GM23338 (cell line): ENCODE measurements around the gene NLRP1. TPM values are rescaled to one million over a fixed set of nuclear protein-coding genes. Genes with fewer than 3 reads are reported as not detected.

ENCODE experiments used
- ATAC-seq: fragments of 200-7000 bp; cut with Tn5 transposase; 3 replicates; pipeline ENCODE4 v1.9.1; 2020
- DNase-seq: peaks from one replicate; pipeline ENCODE4 v3.0.0-alpha.2; 2015; ENCODE audit warnings: low spot score
- H2AFZ ChIP-seq: fragments of 200-600 bp; sonication (generic); 2 replicates; pipeline ENCODE4 v1.8.0; 2016; ENCODE audit warnings: antibody characterized with exemption, mild to moderate bottlenecking, moderate library complexity
- H3F3A ChIP-seq: fragments of 200-600 bp; sonication (generic); replicated peaks from 2 replicates; pipeline ENCODE4 v1.8.0; 2017; ENCODE audit warnings: antibody characterized with exemption, mixed run types, low read depth
- H3K27ac ChIP-seq: fragments of 200-600 bp; sonication (generic); 2 replicates; pipeline ENCODE4 v1.6.1; 2016; ENCODE audit warnings: low read depth
- H3K27me3 ChIP-seq: fragments of 200-600 bp; sonication (generic); 2 replicates; pipeline ENCODE4 v1.8.0; 2016; ENCODE audit warnings: mild to moderate bottlenecking, mixed run types, moderate library complexity; ENCODE audit not compliant: insufficient read depth
- H3K36me3 ChIP-seq: fragments of 200-600 bp; sonication (generic); 2 replicates; pipeline ENCODE4 v1.8.0; 2016; ENCODE audit warnings: mild to moderate bottlenecking; ENCODE audit not compliant: insufficient read depth
- H3K4me1 ChIP-seq: fragments of 200-600 bp; sonication (generic); 2 replicates; pipeline ENCODE4 v1.8.0; 2016; ENCODE audit warnings: mild to moderate bottlenecking, moderate library complexity; ENCODE audit not compliant: insufficient read depth
- H3K4me2 ChIP-seq: fragments of 200-600 bp; sonication (generic); 2 replicates; pipeline ENCODE4 v1.7.1; 2017; ENCODE audit warnings: mixed run types
- H3K4me3 ChIP-seq: fragments of 200-600 bp; sonication (generic); 2 replicates; pipeline ENCODE4 v1.6.1; 2016; ENCODE audit warnings: mixed run types
- H3K79me2 ChIP-seq: fragments of 200-600 bp; sonication (generic); replicated peaks from 2 replicates; pipeline ENCODE4 v1.8.0; 2017; ENCODE audit warnings: mild to moderate bottlenecking; ENCODE audit not compliant: insufficient read depth
- H3K9me2 ChIP-seq: fragments of 200-600 bp; sonication (generic); 2 replicates; pipeline ENCODE4 v1.8.0; 2017; ENCODE audit not compliant: insufficient read depth
- H4K20me1 ChIP-seq: fragments of 200-600 bp; sonication (generic); replicated peaks from 2 replicates; pipeline ENCODE4 v1.8.0; 2017; ENCODE audit warnings: mild to moderate bottlenecking; ENCODE audit not compliant: insufficient read depth
- H3K27ac Mint-ChIP-seq: 2 replicates; pipeline ENCODE4 v1.8.0; 2020; ENCODE audit warnings: inconsistent platforms, mild to moderate bottlenecking, moderate library complexity, mixed read lengths
- H3K27me3 Mint-ChIP-seq: 3 replicates; pipeline ENCODE4 v1.8.0; 2022; ENCODE audit warnings: low read depth, mild to moderate bottlenecking, moderate library complexity, mixed read lengths, inconsistent platforms; ENCODE audit not compliant: insufficient read depth, poor library complexity
- H3K36me3 Mint-ChIP-seq: 3 replicates; pipeline ENCODE4 v1.8.0; 2021; ENCODE audit warnings: low read depth, mild to moderate bottlenecking, inconsistent platforms, moderate library complexity, mixed read lengths
- H3K4me1 Mint-ChIP-seq: 3 replicates; pipeline ENCODE4 v1.8.0; 2020; ENCODE audit warnings: mild to moderate bottlenecking, inconsistent platforms, mixed read lengths
- H3K4me3 Mint-ChIP-seq: 3 replicates; pipeline ENCODE4 v1.8.0; 2021; ENCODE audit warnings: moderate library complexity, mild to moderate bottlenecking, inconsistent platforms, mixed read lengths
- H3K9me3 Mint-ChIP-seq: 3 replicates; pipeline ENCODE4 v1.8.0; 2020; ENCODE audit warnings: moderate library complexity, mild to moderate bottlenecking, inconsistent platforms, mixed read lengths
- CREB1 ChIP-seq: fragments of 250-450 bp; sonication (Bioruptor Pico); IDR thresholded peaks from 2 replicates; pipeline ENCODE4 v1.5.0; 2020; ENCODE audit warnings: low read depth, mild to moderate bottlenecking, moderate library complexity
- CTCF ChIP-seq, 2 experiments: fragments of 200-600 bp in 1 of 2; sonication (generic) in 1 of 2; conservative IDR thresholded peaks; 2 replicates each; pipeline versions ENCODE4 v1.5.1 to v1.6.1; 2016 to 2017; ENCODE audit warnings: antibody characterized with exemption in 2 of 2, low read depth in 2 of 2, mild to moderate bottlenecking in 2 of 2, moderate library complexity in 1 of 2
- ETS1 ChIP-seq: IDR thresholded peaks from 2 replicates; pipeline ENCODE4 v1.6.1; 2016; ENCODE audit warnings: antibody characterized with exemption
- EZH2 ChIP-seq: fragments of 200-600 bp; sonication (generic); IDR thresholded peaks from one replicate; pipeline ENCODE4 v1.8.0; 2017; ENCODE audit warnings: antibody characterized with exemption, mild to moderate bottlenecking, low read depth; ENCODE audit not compliant: unreplicated experiment
- EZH2phosphoT487 ChIP-seq: fragments of 200-600 bp; sonication (generic); IDR thresholded peaks from one replicate; pipeline ENCODE4 v1.8.1; 2018; ENCODE audit warnings: antibody characterized with exemption; ENCODE audit not compliant: unreplicated experiment
- JUNB ChIP-seq: IDR thresholded peaks from one replicate; pipeline ENCODE4 v1.6.1; 2016; ENCODE audit warnings: antibody characterized with exemption; ENCODE audit not compliant: unreplicated experiment
- NANOG ChIP-seq: IDR thresholded peaks from 2 replicates; pipeline ENCODE4 v1.6.1; 2016; ENCODE audit warnings: antibody characterized with exemption, borderline replicate concordance
- POLR2AphosphoS5 ChIP-seq: IDR thresholded peaks from 2 replicates; pipeline ENCODE4 v1.6.1; 2016; ENCODE audit warnings: antibody characterized with exemption, low read depth
- REST ChIP-seq: IDR thresholded peaks from one replicate; pipeline ENCODE4 v1.6.1; 2018; ENCODE audit warnings: antibody characterized with exemption; ENCODE audit not compliant: unreplicated experiment
- STAT1 ChIP-seq: IDR thresholded peaks from one replicate; pipeline ENCODE4 v1.6.1; 2016; ENCODE audit warnings: antibody characterized with exemption; ENCODE audit not compliant: unreplicated experiment
- ZNF114 ChIP-seq: fragments of 250-450 bp; sonication (Bioruptor Pico); IDR thresholded peaks from 2 replicates; pipeline ENCODE4 v1.5.0; 2020; ENCODE audit warnings: mild to moderate bottlenecking, moderate library complexity
- ZNF331 ChIP-seq: fragments of 250-450 bp; sonication (Bioruptor Pico); IDR thresholded peaks from 2 replicates; pipeline ENCODE4 v1.5.0; 2020; ENCODE audit warnings: low read depth, mild to moderate bottlenecking, moderate library complexity
- ZNF462 ChIP-seq: fragments of 250-450 bp; sonication (Bioruptor Pico); IDR thresholded peaks from 2 replicates; pipeline ENCODE4 v1.5.0; 2020; ENCODE audit warnings: mild to moderate bottlenecking, moderate library complexity
- polyA plus RNA-seq: library from polyadenylated mRNA; unstranded; fragments of >200 nt; fragmentation: Nextera tagmentation; extraction: Ambion mirVana; gene quantifications from 2 replicates; pipeline ENCODE4 v1.2.1, GENCODE V29; 2016
- total RNA-seq: library from RNA; depleted of rRNA; stranded (reverse); fragments of >200 nt; shearing (Covaris generic); gene quantifications from 2 replicates; pipeline ENCODE4 v1.2.3, GENCODE V29; 2014

The NLRP1 gene
- total and polyA plus RNA-seq, 2 experiments from 2014 or later = 7.6 to 16.2 TPM

GRCh38 chr17:5562661-5563360 is 21.5 kb downstream of the NLRP1 start:
- H3K79me2 ChIP-seq = no peaks in the 10 kb centered on the region
- Mint-ChIP-seq H3K4me1 (no peaks in the 10 kb centered on the region), H3K27ac (no peak overlapping the region), H3K4me3 (no peak overlapping the region), H3K27me3 (peaks cover 14% of the 10 kb centered on the region), H3K36me3 (no peaks in the 10 kb centered on the region), H3K9me3 (no peaks in the 10 kb centered on the region)
- no peak overlapping the region for H2AFZ ChIP-seq
- no peaks in the 10 kb centered on the region for H3K4me1 ChIP-seq
- no peak overlapping the region for H3K27ac ChIP-seq
- H3K4me2 ChIP-seq = no peak overlapping the region
- 0 out of 2 replicates have a peak, but pooled peaks cover 3% of the 10 kb centered on the region for H3K9me2 ChIP-seq
- H4K20me1 ChIP-seq = no peaks in the 10 kb centered on the region
- TF ChIP-seq NANOG (no peak), CTCF (conservative IDR thresholded peaks at IDR 0.05; ENCODE audit: low read depth in 2 of 2) (no peak), EZH2phosphoT487 (no peak), EZH2 (no peak), CREB1 (no peak), ZNF114 (no peak), JUNB (no peak), STAT1 (no peak), POLR2AphosphoS5 (no peak), ZNF462 (CRISPR knock-in tag) (no peak), ZNF331 (no peak), ETS1 (no peak), REST (no peak)
- H3F3A ChIP-seq = no peaks in the 10 kb centered on the region
- DNase-seq (no peak), ATAC-seq (no peak)
- H3K36me3 ChIP-seq = no peaks in the 10 kb centered on the region
- no peak overlapping the region for H3K4me3 ChIP-seq
- no peaks in the 10 kb centered on the region for H3K27me3 ChIP-seq
